SK-N-SH treated with all-trans-retinoic acid at 6 μM for 48 hours (cell line): Measurements from ENCODE around the gene DVL3.

Experiments used
- ATAC-seq: fragments of 200-7000 bp; cut with Tn5 transposase; 3 replicates; pipeline ENCODE4 v1.9.1; 2020; ENCODE audit warnings: mild to moderate bottlenecking, moderate library complexity
- ARNTL ChIP-seq: fragments of 450-650 bp; formaldehyde crosslinking; IDR thresholded peaks from 2 replicates; pipeline ENCODE4 v1.5.0; 2020; ENCODE audit warnings: low read depth, mild to moderate bottlenecking, moderate library complexity, borderline replicate concordance
- BACH2 ChIP-seq: fragments of 250-450 bp; sonication (Bioruptor Pico); IDR thresholded peaks from 2 replicates; pipeline ENCODE4 v1.9.0; 2021; ENCODE audit warnings: mild to moderate bottlenecking, borderline replicate concordance
- CREB5 ChIP-seq: fragments of 250-450 bp; sonication (Bioruptor Pico); IDR thresholded peaks from 2 replicates; pipeline ENCODE4 v1.5.1; 2020; ENCODE audit warnings: low read depth, mild to moderate bottlenecking, moderate library complexity
- CSDC2 ChIP-seq: fragments of 250-450 bp; sonication (Bioruptor Pico); IDR thresholded peaks from 2 replicates; pipeline ENCODE4 v1.5.0; 2020; ENCODE audit warnings: mild to moderate bottlenecking, moderate library complexity
- CSRNP3 ChIP-seq: fragments of 250-450 bp; sonication (Bioruptor Pico); IDR thresholded peaks from 2 replicates; pipeline ENCODE4 v1.5.1; 2021; ENCODE audit warnings: mild to moderate bottlenecking, moderate library complexity
- GLIS3 ChIP-seq: fragments of 250-450 bp; sonication (Bioruptor Pico); IDR thresholded peaks from 2 replicates; pipeline ENCODE4 v1.5.0; 2020; ENCODE audit warnings: mild to moderate bottlenecking, moderate library complexity
- ISL1 ChIP-seq: fragments of 250-450 bp; sonication (Bioruptor Pico); IDR thresholded peaks from 2 replicates; pipeline ENCODE4 v2.1.2; 2022; ENCODE audit warnings: mild to moderate bottlenecking, moderate library complexity
- OSR1 ChIP-seq: fragments of 250-450 bp; sonication (Bioruptor Pico); IDR thresholded peaks from 2 replicates; pipeline ENCODE4 v1.8.0; 2022; ENCODE audit warnings: moderate library complexity, mild to moderate bottlenecking, inconsistent platforms
- PATZ1 ChIP-seq: fragments of 250-450 bp; sonication (Bioruptor Pico); IDR thresholded peaks from 2 replicates; pipeline ENCODE4 v1.8.0; 2020; ENCODE audit warnings: mild to moderate bottlenecking, moderate library complexity, borderline replicate concordance
- PPARA ChIP-seq: fragments of 250-450 bp; sonication (Bioruptor Pico); IDR thresholded peaks from 2 replicates; pipeline ENCODE4 v1.5.0; 2020; ENCODE audit warnings: mild to moderate bottlenecking, borderline replicate concordance
- RARB ChIP-seq: fragments of 250-450 bp; sonication (Bioruptor Pico); IDR thresholded peaks from 2 replicates; pipeline ENCODE4 v1.8.0; 2021; ENCODE audit warnings: mild to moderate bottlenecking, moderate library complexity
- SNAI2 ChIP-seq: fragments of 250-450 bp; sonication (Bioruptor Pico); IDR thresholded peaks from 2 replicates; pipeline ENCODE4 v1.5.0; 2020; ENCODE audit warnings: mild to moderate bottlenecking, moderate library complexity
- TCF4 ChIP-seq: fragments of 250-450 bp; sonication (Bioruptor Pico); IDR thresholded peaks from 2 replicates; pipeline ENCODE4 v1.8.0; 2021; ENCODE audit warnings: mild to moderate bottlenecking, moderate library complexity, borderline replicate concordance
- TOX ChIP-seq: fragments of 250-450 bp; sonication (Bioruptor Pico); IDR thresholded peaks from 2 replicates; pipeline ENCODE4 v1.8.0; 2021; ENCODE audit warnings: mild to moderate bottlenecking, moderate library complexity, borderline replicate concordance
- TSHZ2 ChIP-seq: fragments of 250-450 bp; sonication (Bioruptor Pico); IDR thresholded peaks from 2 replicates; pipeline ENCODE4 v1.5.0; 2020; ENCODE audit warnings: mild to moderate bottlenecking, moderate library complexity
- ZC3H10 ChIP-seq: fragments of 250-450 bp; sonication (Bioruptor Pico); IDR thresholded peaks from 2 replicates; pipeline ENCODE4 v1.5.1; 2021; ENCODE audit warnings: mild to moderate bottlenecking, moderate library complexity
- ZFP3 ChIP-seq: fragments of 250-450 bp; sonication (Bioruptor Pico); IDR thresholded peaks from 2 replicates; pipeline ENCODE4 v1.5.0; 2020; ENCODE audit warnings: mild to moderate bottlenecking, moderate library complexity
- ZFP30 ChIP-seq: fragments of 450-650 bp; formaldehyde crosslinking; IDR thresholded peaks from 2 replicates; pipeline ENCODE4 v1.5.0; 2022; ENCODE audit warnings: mild to moderate bottlenecking, moderate library complexity
- ZNF565 ChIP-seq: fragments of 450-650 bp; formaldehyde crosslinking; conservative IDR thresholded peaks from 2 replicates; pipeline ENCODE4 v1.5.0; 2020; ENCODE audit warnings: low read depth, mild to moderate bottlenecking, moderate library complexity
- ZNF70 ChIP-seq: fragments of 450-650 bp; formaldehyde crosslinking; IDR thresholded peaks from 2 replicates; pipeline ENCODE4 v1.5.0; 2020; ENCODE audit warnings: mild to moderate bottlenecking, moderate library complexity
- ZNF8 ChIP-seq: fragments of 450-650 bp; formaldehyde crosslinking; IDR thresholded peaks from 2 replicates; pipeline ENCODE4 v1.5.0; 2020; ENCODE audit warnings: mild to moderate bottlenecking, moderate library complexity

Gene DVL3

GRCh38 chr3:184171562-184171961 is 16.4 kb downstream of the DVL3 start:
- no peak for ATAC-seq
- TF ChIP-seq ZNF565 (CRISPR knock-in tag), result no peak
- TF ChIP-seq, all 23 proteins: peak for 0

- no peak for TF ChIP-seq ZC3H10 (CRISPR knock-in tag)
- TF ChIP-seq ZFP30 (CRISPR knock-in tag), result no peak
- no peak for TF ChIP-seq ZNF8 (CRISPR knock-in tag)
- TF ChIP-seq SNAI2 (CRISPR knock-in tag), result no peak
- no peak for TF ChIP-seq PATZ1 (CRISPR knock-in tag)
- TF ChIP-seq RARB (CRISPR knock-in tag), result no peak
- no peak for TF ChIP-seq ARNTL (CRISPR knock-in tag)
- no peak for TF ChIP-seq CREB5 (CRISPR knock-in tag)
- no peak for TF ChIP-seq BACH2
- no peak for TF ChIP-seq TCF4 (CRISPR knock-in tag)
- no peak for ATAC-seq
Observed at GRCh38 chr3:184172681-184173373, 17.6 kb downstream of the DVL3 start.

- ATAC-seq, result no peak
- TF ChIP-seq ARNTL (CRISPR knock-in tag), result no peak
- no peak for TF ChIP-seq PATZ1 (CRISPR knock-in tag)
- TF ChIP-seq TCF4 (CRISPR knock-in tag), result no peak
- TF ChIP-seq ZNF8 (CRISPR knock-in tag), result no peak
- TF ChIP-seq ZNF565 (CRISPR knock-in tag), result no peak
- TF ChIP-seq PPARA (CRISPR knock-in tag), result no peak
- no peak for TF ChIP-seq BACH2
Observed at GRCh38 chr3:184173374-184173722, 18.2 kb downstream of the DVL3 start.

GRCh38 chr3:184174284-184174645 is 19.1 kb downstream of the DVL3 start:
- TF ChIP-seq BACH2, result no peak
- no peak for TF ChIP-seq OSR1
- no peak for TF ChIP-seq CSRNP3 (CRISPR knock-in tag)
- no peak for TF ChIP-seq SNAI2 (CRISPR knock-in tag)
- no peak for TF ChIP-seq ZNF70 (CRISPR knock-in tag)
- no peak for TF ChIP-seq ZFP3
- TF ChIP-seq CSDC2, result no peak
- TF ChIP-seq TSHZ2 (CRISPR knock-in tag), result no peak
- TF ChIP-seq PATZ1 (CRISPR knock-in tag), result no peak
- no peak for TF ChIP-seq ISL1
- TF ChIP-seq TOX, result no peak
- TF ChIP-seq RARB (CRISPR knock-in tag), result no peak
- TF ChIP-seq GLIS3 (CRISPR knock-in tag), result no peak
- TF ChIP-seq ZNF565 (CRISPR knock-in tag), result no peak
- no peak for TF ChIP-seq CREB5 (CRISPR knock-in tag)
- ATAC-seq, result no peak
